ENCODE measurements around the gene CDH22.

DNA sequence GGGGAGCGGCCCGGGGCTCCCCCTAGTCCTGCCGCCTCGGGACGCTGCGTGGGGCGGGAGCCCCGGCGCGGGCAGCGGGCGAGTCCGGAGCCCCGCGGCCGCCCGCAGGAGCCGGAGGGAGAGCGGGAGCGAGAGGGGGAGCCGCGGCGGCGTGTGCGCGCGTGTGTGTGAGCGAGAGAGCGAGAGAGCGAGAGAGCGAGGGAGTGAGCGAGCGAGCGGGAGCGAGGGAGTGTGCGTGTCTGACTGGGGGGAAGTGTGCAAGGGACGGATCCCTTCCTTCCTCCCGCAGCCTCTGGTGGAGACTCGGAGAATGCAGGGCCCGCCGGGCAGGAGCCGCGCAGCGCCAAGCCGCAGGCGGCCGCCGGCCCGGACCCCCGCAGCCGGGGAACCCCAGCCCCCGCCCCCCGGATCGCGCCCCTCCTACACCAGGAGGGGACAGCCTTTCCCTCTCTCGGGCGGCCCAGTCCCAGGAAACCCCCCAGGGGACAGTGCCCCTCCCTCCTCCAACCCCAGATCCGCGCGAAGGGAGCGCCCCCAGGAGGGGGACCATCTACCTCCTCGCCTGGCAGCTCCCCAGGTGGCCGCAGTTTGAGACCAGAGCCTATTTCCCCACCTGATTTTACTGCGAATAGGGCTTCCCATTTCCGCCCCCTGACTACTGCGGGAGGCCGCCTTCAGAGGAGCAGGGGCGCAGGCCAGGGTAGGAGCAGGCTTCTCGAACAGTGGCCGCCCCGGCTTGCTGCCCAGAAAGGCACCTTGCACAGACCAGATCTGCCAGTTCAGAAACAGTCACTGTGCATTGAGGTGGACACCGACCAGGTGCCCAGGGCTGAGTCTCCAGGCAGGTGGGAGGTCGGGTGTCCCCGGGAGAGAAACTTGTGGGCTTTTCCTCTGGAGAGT, at the start of gene CDH22:
- TF ChIP-seq, protein P1, sequence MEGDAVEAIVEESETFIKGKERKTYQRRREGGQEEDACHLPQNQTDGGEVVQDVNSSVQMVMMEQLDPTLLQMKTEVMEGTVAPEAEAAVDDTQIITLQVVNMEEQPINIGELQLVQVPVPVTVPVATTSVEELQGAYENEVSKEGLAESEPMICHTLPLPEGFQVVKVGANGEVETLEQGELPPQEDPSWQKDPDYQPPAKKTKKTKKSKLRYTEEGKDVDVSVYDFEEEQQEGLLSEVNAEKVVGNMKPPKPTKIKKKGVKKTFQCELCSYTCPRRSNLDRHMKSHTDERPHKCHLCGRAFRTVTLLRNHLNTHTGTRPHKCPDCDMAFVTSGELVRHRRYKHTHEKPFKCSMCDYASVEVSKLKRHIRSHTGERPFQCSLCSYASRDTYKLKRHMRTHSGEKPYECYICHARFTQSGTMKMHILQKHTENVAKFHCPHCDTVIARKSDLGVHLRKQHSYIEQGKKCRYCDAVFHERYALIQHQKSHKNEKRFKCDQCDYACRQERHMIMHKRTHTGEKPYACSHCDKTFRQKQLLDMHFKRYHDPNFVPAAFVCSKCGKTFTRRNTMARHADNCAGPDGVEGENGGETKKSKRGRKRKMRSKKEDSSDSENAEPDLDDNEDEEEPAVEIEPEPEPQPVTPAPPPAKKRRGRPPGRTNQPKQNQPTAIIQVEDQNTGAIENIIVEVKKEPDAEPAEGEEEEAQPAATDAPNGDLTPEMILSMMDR (IDR thresholded peaks at IDR 0.05), result peak in 3 of 6 experiments; percentile 13 to 29 (median 22)
- TF ChIP-seq POLR2A (IDR thresholded peaks at IDR 0.05), result no peak
